Measurements from ENCODE around the gene URM1.

- no peak for TF ChIP-seq EZH2 (IDR thresholded peaks at IDR 0.05)
- TF ChIP-seq POLR2AphosphoS5 (IDR thresholded peaks at IDR 0.05; ENCODE audit: borderline replicate concordance, low read depth, low read length) = no peak
These were observed 3.1 kb downstream of the URM1 start for GRCh38 chr9:128374221-128374675.

Measured in SK-N-MC (cell line).